ENCODE measurements around the gene LRRC31. TPM values are rescaled to one million over a fixed set of nuclear protein-coding genes. Genes with fewer than 3 reads are reported as not detected.

LRRC31 gene
- total and polyA plus RNA-seq, 4 donors, result 0.53 to 5.3 (median 1.7) TPM

DNA sequence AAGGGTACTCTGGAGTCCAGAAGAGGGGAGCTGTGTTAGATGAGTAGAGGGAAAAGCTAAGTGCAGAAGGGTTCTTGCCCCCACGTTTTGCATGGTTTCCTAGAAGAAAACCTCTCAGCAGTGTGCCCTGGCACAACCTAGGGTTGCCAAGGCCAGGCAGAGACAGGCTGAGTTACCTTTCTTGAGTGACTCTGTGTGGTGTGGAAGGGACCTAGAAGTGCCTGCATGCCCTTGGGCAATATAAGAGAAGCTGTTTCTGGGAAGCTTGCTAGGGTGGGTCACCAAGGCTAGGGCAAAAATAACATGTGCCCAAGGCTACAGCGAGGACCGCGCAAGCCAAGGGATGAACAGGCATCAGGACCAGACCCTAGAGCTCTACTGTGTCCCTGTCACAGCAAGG lies 38.2 kb upstream of the LRRC31 start:
- H3K9ac ChIP-seq (ENCODE audit: low read depth in 1 of 2, low read length in 2 of 2), result no peak overlapping the region
- TF ChIP-seq RXRA (IDR thresholded peaks at IDR 0.05), result no peak
- TF ChIP-seq GABPA (IDR thresholded peaks at IDR 0.05 in 1 of 2, conservative IDR thresholded peaks at IDR 0.05 in 1 of 2), result no peak
- TF ChIP-seq, protein P1, sequence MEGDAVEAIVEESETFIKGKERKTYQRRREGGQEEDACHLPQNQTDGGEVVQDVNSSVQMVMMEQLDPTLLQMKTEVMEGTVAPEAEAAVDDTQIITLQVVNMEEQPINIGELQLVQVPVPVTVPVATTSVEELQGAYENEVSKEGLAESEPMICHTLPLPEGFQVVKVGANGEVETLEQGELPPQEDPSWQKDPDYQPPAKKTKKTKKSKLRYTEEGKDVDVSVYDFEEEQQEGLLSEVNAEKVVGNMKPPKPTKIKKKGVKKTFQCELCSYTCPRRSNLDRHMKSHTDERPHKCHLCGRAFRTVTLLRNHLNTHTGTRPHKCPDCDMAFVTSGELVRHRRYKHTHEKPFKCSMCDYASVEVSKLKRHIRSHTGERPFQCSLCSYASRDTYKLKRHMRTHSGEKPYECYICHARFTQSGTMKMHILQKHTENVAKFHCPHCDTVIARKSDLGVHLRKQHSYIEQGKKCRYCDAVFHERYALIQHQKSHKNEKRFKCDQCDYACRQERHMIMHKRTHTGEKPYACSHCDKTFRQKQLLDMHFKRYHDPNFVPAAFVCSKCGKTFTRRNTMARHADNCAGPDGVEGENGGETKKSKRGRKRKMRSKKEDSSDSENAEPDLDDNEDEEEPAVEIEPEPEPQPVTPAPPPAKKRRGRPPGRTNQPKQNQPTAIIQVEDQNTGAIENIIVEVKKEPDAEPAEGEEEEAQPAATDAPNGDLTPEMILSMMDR (IDR thresholded peaks at IDR 0.05; ENCODE audit: low read depth, low read length, missing input control), result no peak
- no peak for TF ChIP-seq REST (IDR thresholded peaks at IDR 0.05)
- no peak for TF ChIP-seq HNF4G (IDR thresholded peaks at IDR 0.05)
- TF ChIP-seq RAD21 (IDR thresholded peaks at IDR 0.05), result no peak
- no peak for TF ChIP-seq NR2F2 (IDR thresholded peaks at IDR 0.05)
- no peak for TF ChIP-seq ATF3 (IDR thresholded peaks at IDR 0.05)
- no peak for TF ChIP-seq YY1 (IDR thresholded peaks at IDR 0.05)
- TF ChIP-seq ZBTB33 (IDR thresholded peaks at IDR 0.05), result no peak
- H3K4me1 ChIP-seq (ENCODE audit: control insufficient read depth in 4 of 4, insufficient read depth in 4 of 4, low read length in 3 of 4), result no peaks in the 10 kb centered on the region
- H3K36me3 ChIP-seq (ENCODE audit: control insufficient read depth in 4 of 4, insufficient read depth in 3 of 4, low read depth in 1 of 4, low read length in 3 of 4), result no peaks in the 10 kb centered on the region
- 89% methylated on average over 4 of the region's 4 CpGs for WGBS
- H3K9me3 ChIP-seq (ENCODE audit: control insufficient read depth in 4 of 4, low read length in 3 of 4), result no peaks in the 10 kb centered on the region
- no peak for DNase-seq (ENCODE audit: low spot score)
- H3K27me3 ChIP-seq (ENCODE audit: control insufficient read depth in 4 of 4, insufficient read depth in 4 of 4, low read length in 3 of 4), result no peaks in the 10 kb centered on the region
- H3K4me3 ChIP-seq (ENCODE audit: low read depth in 1 of 3, low read length in 3 of 3), result no peak overlapping the region
- no peak overlapping the region for H3K27ac ChIP-seq (ENCODE audit: low read depth in 1 of 2, low read length in 2 of 2)

- no peak overlapping the region for H3K27ac ChIP-seq (ENCODE audit: low read depth in 1 of 2, low read length in 2 of 2)
- no peak for TF ChIP-seq RXRA (IDR thresholded peaks at IDR 0.05)
- no peak for TF ChIP-seq ZBTB33 (IDR thresholded peaks at IDR 0.05)
- no peak for TF ChIP-seq JUND (IDR thresholded peaks at IDR 0.05)
- TF ChIP-seq FOXA2 (IDR thresholded peaks at IDR 0.05), result no peak
- TF ChIP-seq, protein P1 (IDR thresholded peaks at IDR 0.05; ENCODE audit: low read depth, low read length, missing input control), result no peak
- TF ChIP-seq HNF4A (conservative IDR thresholded peaks at IDR 0.05), result no peak
- no peak for TF ChIP-seq REST (IDR thresholded peaks at IDR 0.05)
- TF ChIP-seq RAD21 (IDR thresholded peaks at IDR 0.05), result no peak
- no peak for TF ChIP-seq ATF3 (IDR thresholded peaks at IDR 0.05)
- no peak for TF ChIP-seq TAF1 (conservative IDR thresholded peaks at IDR 0.05)
- TF ChIP-seq EGR1 (IDR thresholded peaks at IDR 0.05; ENCODE audit: low read depth in 2 of 2), result no peak
- no peaks in the 10 kb centered on the region for H3K36me3 ChIP-seq (ENCODE audit: control insufficient read depth in 4 of 4, insufficient read depth in 3 of 4, low read depth in 1 of 4, low read length in 3 of 4)
- H3K9ac ChIP-seq (ENCODE audit: low read depth in 1 of 2, low read length in 2 of 2), result no peak overlapping the region
- H3K4me1 ChIP-seq (ENCODE audit: control insufficient read depth in 4 of 4, insufficient read depth in 4 of 4, low read length in 3 of 4), result no peaks in the 10 kb centered on the region
- H3K4me3 ChIP-seq (ENCODE audit: low read depth in 1 of 3, low read length in 3 of 3), result no peak overlapping the region
- no peaks in the 10 kb centered on the region for H3K27me3 ChIP-seq (ENCODE audit: control insufficient read depth in 4 of 4, insufficient read depth in 4 of 4, low read length in 3 of 4)
- no peak for DNase-seq (ENCODE audit: low spot score)
- H3K9me3 ChIP-seq (ENCODE audit: control insufficient read depth in 4 of 4, low read length in 3 of 4), result no peaks in the 10 kb centered on the region
Measured at GRCh38 chr3:169907476-169907875, 37.7 kb upstream of the LRRC31 start.
